KMS-11 (cell line): Measurements from ENCODE around the gene UBR4.

Source experiments
- H2AFZ ChIP-seq: fragments of 200-600 bp; sonication (generic); 2 replicates; pipeline ENCODE4 v1.6.1; 2016; ENCODE audit warnings: antibody characterized with exemption, mixed run types, low read depth
- H3K27ac ChIP-seq: fragments of 200-600 bp; sonication (generic); 2 replicates; pipeline ENCODE4 v1.6.1; 2016; ENCODE audit warnings: mild to moderate bottlenecking, mixed run types
- H3K27me3 ChIP-seq: fragments of 200-600 bp; sonication (generic); 2 replicates; pipeline ENCODE4 v1.6.1; 2017; ENCODE audit warnings: mild to moderate bottlenecking, low read depth, mixed run types, moderate library complexity; ENCODE audit not compliant: insufficient read depth
- H3K36me3 ChIP-seq: fragments of 200-600 bp; sonication (generic); 2 replicates; pipeline ENCODE4 v1.6.1; 2017; ENCODE audit warnings: mild to moderate bottlenecking, mixed run types; ENCODE audit not compliant: insufficient read depth
- H3K4me1 ChIP-seq: fragments of 200-600 bp; sonication (generic); 2 replicates; pipeline ENCODE4 v1.6.1; 2016; ENCODE audit warnings: mild to moderate bottlenecking, low read depth, mixed run types; ENCODE audit not compliant: poor library complexity, severe bottlenecking
- H3K4me2 ChIP-seq: fragments of 200-600 bp; sonication (generic); 2 replicates; pipeline ENCODE4 v1.7.0; 2016; ENCODE audit warnings: mild to moderate bottlenecking, mixed run types
- H3K4me3 ChIP-seq: fragments of 200-600 bp; sonication (generic); IDR thresholded peaks from 2 replicates; pipeline ENCODE4 v1.6.1; 2017; ENCODE audit warnings: low read depth, low read length, mixed read lengths; ENCODE audit not compliant: insufficient read depth
- H3K79me2 ChIP-seq: fragments of 200-600 bp; sonication (generic); 2 replicates; pipeline ENCODE4 v1.6.1; 2016; ENCODE audit warnings: low read depth, mixed run types; ENCODE audit not compliant: insufficient read depth
- H3K9ac ChIP-seq: fragments of 200-600 bp; sonication (generic); 2 replicates; pipeline ENCODE4 v1.6.1; 2016; ENCODE audit warnings: mild to moderate bottlenecking, mixed run types
- H4K20me1 ChIP-seq: fragments of 200-600 bp; sonication (generic); 2 replicates; pipeline ENCODE4 v1.6.1; 2016; ENCODE audit warnings: mild to moderate bottlenecking, mixed run types; ENCODE audit not compliant: insufficient read depth
- TF ChIP-seq, protein P1 (sequence below): fragments of 200-600 bp; sonication (generic); conservative IDR thresholded peaks from 2 replicates; pipeline ENCODE4 v1.6.1; 2017; ENCODE audit warnings: low read depth, mild to moderate bottlenecking, antibody characterized with exemption, low read length, moderate library complexity, mixed read lengths

Gene UBR4

DNA sequence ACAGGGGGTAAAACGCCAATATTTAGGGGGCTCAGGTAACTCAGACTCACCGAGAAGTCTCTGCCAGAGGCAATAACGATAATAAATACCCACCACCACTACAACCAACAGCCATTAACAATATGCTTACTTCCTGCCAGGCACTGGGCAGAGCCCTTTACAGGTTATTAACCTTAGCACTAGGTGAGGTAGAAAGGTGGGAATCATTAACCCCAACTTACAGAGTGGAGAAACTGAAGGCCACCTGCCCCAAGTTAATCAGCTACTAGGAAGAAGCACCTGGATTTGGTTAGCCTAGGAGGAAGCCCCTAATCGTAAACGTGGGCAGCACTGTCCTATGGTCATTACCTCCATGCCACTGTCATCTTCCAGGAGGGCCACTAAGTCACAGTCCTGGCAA is 110.0 kb downstream of the UBR4 start:
- Histone ChIP-seq H3K36me3 (peaks cover 8% of the 10 kb centered on the region; the same call in 1 of the 2 replicates), H3K4me2 (no peak overlapping the region), H3K4me1 (no peaks in the 10 kb centered on the region), H3K27ac (no peak overlapping the region), H3K79me2 (no peaks in the 10 kb centered on the region), H3K27me3 (no peaks in the 10 kb centered on the region), H4K20me1 (no peaks in the 10 kb centered on the region), H2AFZ (no peak overlapping the region), H3K4me3 (no peak overlapping the region), H3K9ac (no peak overlapping the region)
- TF ChIP-seq, protein P1, sequence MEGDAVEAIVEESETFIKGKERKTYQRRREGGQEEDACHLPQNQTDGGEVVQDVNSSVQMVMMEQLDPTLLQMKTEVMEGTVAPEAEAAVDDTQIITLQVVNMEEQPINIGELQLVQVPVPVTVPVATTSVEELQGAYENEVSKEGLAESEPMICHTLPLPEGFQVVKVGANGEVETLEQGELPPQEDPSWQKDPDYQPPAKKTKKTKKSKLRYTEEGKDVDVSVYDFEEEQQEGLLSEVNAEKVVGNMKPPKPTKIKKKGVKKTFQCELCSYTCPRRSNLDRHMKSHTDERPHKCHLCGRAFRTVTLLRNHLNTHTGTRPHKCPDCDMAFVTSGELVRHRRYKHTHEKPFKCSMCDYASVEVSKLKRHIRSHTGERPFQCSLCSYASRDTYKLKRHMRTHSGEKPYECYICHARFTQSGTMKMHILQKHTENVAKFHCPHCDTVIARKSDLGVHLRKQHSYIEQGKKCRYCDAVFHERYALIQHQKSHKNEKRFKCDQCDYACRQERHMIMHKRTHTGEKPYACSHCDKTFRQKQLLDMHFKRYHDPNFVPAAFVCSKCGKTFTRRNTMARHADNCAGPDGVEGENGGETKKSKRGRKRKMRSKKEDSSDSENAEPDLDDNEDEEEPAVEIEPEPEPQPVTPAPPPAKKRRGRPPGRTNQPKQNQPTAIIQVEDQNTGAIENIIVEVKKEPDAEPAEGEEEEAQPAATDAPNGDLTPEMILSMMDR = no peak

DNA sequence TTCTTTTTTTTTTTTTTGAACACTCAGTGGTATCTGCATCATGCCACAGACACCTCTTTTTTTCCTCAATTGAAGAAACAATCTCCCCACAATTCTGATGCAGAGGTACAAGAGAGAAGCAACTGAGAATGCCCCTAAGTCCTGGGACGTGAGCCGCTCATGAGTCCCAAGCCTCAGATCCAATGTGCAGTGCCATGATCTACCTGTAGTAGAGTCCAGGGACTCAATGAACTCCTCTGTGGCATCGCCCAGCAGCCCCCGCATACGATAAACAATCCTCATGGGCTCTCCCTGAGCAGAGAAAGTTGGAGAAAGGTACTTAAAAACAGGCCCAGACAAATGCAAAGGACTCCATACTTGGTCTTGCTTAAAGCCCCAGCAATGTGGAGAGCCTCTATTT is 113.1 kb downstream of the UBR4 start:
- no peaks in the 10 kb centered on the region for H3K27me3 ChIP-seq
- H3K79me2 ChIP-seq = no peaks in the 10 kb centered on the region
- no peaks in the 10 kb centered on the region for H4K20me1 ChIP-seq
- peaks cover 8% of the 10 kb centered on the region; the same call in 1 of the 2 replicates for H3K36me3 ChIP-seq
- H2AFZ ChIP-seq = no peak overlapping the region
- H3K27ac ChIP-seq = no peak overlapping the region
- TF ChIP-seq, protein P1 = no peak
- H3K9ac ChIP-seq = no peak overlapping the region
- no peak overlapping the region for H3K4me3 ChIP-seq
- no peaks in the 10 kb centered on the region for H3K4me1 ChIP-seq
- H3K4me2 ChIP-seq = no peak overlapping the region

DNA sequence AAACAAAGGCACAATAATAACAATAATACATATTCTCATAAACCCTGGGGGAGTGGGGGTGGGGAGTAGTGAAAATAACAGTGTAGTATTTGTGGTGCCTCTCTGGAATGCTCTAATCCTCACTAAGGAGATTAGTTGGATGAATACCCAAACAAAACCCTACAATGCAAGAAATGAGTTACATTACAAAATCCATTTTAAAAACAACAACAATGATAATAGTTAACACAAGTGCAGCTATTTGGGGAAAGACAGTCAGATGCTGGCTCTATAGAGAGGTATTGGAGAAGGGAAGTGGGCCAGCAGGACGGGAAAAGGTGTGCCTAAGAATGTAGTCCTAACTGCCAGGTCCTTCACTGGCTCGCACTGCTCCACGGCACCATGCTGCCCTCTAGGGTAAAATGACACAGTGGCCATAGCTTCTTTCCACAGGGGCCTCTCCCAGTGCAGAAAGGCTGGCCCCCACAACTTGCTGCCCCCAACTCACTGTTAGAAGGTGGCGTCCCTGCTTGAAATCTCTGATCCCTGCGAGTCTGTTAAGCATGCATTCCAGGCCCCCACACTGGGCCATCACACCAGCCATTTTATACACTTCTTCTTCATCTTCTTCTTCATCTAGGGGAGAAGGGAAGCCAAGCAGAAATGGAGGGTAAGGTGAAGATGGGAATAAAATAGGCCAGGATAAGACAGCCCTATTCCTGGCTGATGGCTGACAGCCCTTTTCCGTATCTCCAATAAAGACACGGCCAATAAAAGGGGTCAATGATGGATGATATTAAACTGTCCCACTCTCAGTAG is 113.8 kb downstream of the UBR4 start:
- TF ChIP-seq, protein P1 = no peak
- no peak overlapping the region for H3K4me2 ChIP-seq
- no peaks in the 10 kb centered on the region for H3K79me2 ChIP-seq
- no peak overlapping the region for H3K4me3 ChIP-seq
- H3K4me1 ChIP-seq = no peaks in the 10 kb centered on the region
- H3K9ac ChIP-seq = no peak overlapping the region
- H3K27me3 ChIP-seq = no peaks in the 10 kb centered on the region
- H3K27ac ChIP-seq = no peak overlapping the region
- no peak overlapping the region for H2AFZ ChIP-seq
- peaks cover 8% of the 10 kb centered on the region; the same call in 1 of the 2 replicates for H3K36me3 ChIP-seq
- no peaks in the 10 kb centered on the region for H4K20me1 ChIP-seq

DNA sequence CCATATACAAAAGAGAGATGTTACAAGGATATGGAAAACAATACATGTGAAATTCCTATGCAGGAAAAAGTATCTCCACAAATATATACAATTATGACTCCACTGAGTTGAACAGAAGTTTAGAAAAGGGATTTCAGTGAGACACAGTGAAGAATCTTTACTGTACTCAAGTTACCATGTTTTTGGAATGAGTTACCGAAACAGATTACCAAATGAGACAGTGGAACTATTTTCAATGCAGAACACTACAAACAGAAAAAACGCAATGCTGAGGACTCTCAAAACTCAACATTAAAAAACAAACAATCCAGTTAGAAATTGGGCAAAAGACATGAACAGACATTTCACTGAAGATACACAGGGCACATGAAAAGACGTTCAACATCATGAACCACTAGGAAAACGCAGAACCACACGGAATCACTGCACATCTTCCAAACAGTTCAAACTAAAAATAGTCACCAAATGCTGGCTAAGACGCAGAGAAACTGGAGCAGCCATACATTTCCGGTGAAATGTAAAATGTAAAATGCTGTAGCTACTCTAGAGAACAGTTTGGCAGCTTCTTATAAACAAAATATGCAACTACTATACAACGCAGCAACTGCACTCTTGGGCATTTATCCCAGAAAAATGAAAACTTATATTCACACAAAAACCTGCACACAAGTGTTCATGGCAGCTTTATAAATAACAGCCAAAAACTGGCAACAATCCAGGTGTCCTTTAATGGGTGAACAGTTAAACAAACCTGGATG is 118.7 kb downstream of the UBR4 start:
- H3K4me2 ChIP-seq = no peak overlapping the region
- no peaks in the 10 kb centered on the region for H3K27me3 ChIP-seq
- H3K36me3 ChIP-seq = peaks cover 8% of the 10 kb centered on the region; the same call in 1 of the 2 replicates

More for the DNA sequence above, 118.7 kb downstream of the UBR4 start:
- no peak overlapping the region for H3K9ac ChIP-seq
- H3K4me1 ChIP-seq = peaks cover 16% of the 10 kb centered on the region
- H2AFZ ChIP-seq = no peak overlapping the region
- no peaks in the 10 kb centered on the region for H3K79me2 ChIP-seq
- no peaks in the 10 kb centered on the region for H4K20me1 ChIP-seq
- H3K4me3 ChIP-seq = no peak overlapping the region
- H3K27ac ChIP-seq = no peak overlapping the region
- TF ChIP-seq, protein P1 = no peak
